Gastrocnemius medialis (tissue), 4 donors: ENCODE measurements around the gene KIRREL2.

ENCODE experiments used
- POLR2A ChIP-seq, 2 donors: fragments of 450-650 bp; IDR thresholded peaks; one replicate each; pipeline ENCODE4 v1.6.1; 2017; ENCODE audit warnings: antibody characterized with exemption in 2 of 2, mild to moderate bottlenecking in 2 of 2, moderate library complexity in 2 of 2
- TF ChIP-seq, protein P1 (sequence below), 5 experiments: fragments of 450-650 bp in 3 of 5; fragments of 200-600 bp in 2 of 5; sonication (generic) in 2 of 5; IDR thresholded peaks in 4 of 5; conservative IDR thresholded peaks in 1 of 5; 1 replicate in 4 of 5; 2 replicates in 1 of 5; pipeline ENCODE4 v1.5.1; 2016 to 2019; ENCODE audit warnings: antibody characterized with exemption in 5 of 5, mild to moderate bottlenecking in 3 of 5, moderate library complexity in 3 of 5

DNA sequence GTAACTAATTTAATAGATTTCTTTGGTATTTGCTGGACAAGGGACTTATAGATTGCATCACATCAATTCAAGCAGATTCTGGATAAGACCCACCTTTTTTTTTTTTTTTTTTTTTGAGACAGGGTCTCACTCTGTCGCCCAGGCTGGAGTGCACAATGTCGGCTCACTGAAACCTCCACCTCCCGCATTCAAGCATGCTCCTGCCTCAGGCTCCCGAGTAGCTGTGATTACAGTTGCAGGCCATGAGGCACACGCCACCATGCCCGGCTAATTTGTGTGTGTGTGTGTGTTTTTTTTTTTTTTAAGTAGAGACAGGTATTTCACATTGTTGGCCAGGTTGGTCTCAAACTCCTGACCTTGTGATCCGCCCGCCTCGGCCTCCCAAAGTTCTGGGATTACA, 39.9 kb upstream of the KIRREL2 start:
- TF ChIP-seq, protein P1, sequence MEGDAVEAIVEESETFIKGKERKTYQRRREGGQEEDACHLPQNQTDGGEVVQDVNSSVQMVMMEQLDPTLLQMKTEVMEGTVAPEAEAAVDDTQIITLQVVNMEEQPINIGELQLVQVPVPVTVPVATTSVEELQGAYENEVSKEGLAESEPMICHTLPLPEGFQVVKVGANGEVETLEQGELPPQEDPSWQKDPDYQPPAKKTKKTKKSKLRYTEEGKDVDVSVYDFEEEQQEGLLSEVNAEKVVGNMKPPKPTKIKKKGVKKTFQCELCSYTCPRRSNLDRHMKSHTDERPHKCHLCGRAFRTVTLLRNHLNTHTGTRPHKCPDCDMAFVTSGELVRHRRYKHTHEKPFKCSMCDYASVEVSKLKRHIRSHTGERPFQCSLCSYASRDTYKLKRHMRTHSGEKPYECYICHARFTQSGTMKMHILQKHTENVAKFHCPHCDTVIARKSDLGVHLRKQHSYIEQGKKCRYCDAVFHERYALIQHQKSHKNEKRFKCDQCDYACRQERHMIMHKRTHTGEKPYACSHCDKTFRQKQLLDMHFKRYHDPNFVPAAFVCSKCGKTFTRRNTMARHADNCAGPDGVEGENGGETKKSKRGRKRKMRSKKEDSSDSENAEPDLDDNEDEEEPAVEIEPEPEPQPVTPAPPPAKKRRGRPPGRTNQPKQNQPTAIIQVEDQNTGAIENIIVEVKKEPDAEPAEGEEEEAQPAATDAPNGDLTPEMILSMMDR (IDR thresholded peaks at IDR 0.05 in 4 of 5, conservative IDR thresholded peaks at IDR 0.05 in 1 of 5): no peak
- TF ChIP-seq POLR2A (IDR thresholded peaks at IDR 0.05): no peak
